IPS DF 4.7 (cell line): ENCODE data around the gene OR2T27.
"Not testable (repeated sequence)": the region's sequence is repeated elsewhere in the genome, so short reads cannot be mapped to it uniquely, and the experiment has no call there.

ENCODE experiments used
- DNase-seq: peaks from one replicate; pipeline ENCODE4 v3.0.0-alpha.2; 2013; ENCODE audit warnings: low spot score; ENCODE audit errors: extremely low read depth

The OR2T27 gene

GRCh38 chr1:248640906-248641305 lies 14.4 kb downstream of the OR2T27 start:
- not testable (repeated sequence) for DNase-seq

DNA sequence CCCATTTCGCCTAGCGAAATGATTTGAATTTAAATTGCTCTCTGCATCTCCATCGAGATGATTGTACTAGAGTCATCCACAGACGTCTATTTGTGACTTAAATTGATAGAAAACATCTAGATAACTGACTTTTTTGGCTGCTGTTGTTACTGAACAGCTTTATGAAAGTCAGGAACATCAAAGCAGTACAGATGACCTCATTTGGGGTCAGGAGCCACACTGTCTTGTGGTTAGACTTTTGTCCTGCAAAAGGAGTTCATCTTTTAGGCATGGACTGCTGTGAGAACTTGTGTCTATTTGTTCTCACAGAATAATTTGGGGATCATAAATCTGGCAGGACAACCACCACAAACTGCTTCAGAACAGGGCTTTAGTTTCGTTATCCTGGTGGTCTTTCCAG lies 15.7 kb downstream of the OR2T27 start:
- DNase-seq, result not testable (repeated sequence)

GRCh38 chr1:248636612-248637011 lies 18.7 kb downstream of the OR2T27 start:
- not testable (repeated sequence) for DNase-seq

DNA sequence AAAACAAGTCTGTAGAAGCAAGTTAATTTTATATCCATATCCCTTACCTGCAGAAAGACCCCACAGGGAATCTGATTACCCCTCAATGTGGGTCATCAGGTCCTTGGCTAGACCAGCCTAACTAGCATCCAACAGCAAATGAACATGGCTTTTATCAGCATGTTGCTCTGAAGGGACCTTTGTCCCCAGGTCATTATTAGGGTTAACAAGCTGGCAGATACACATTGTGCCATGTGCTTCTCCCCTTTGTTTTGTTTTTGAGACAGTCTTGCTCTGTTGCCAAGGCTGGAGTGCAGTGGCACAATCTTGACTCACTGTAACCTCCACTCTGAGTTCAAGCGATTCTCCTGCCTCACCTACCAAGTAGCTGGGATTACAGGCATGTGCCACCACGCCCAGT lies 20.3 kb downstream of the OR2T27 start, which contains the start of gene OR2T11:
OR2T11 (minus strand) TSS at position 101 of the 400 bp plus-strand sequence. CDS start 7,963 bp downstream, outside the sequence.
- not testable (repeated sequence) for DNase-seq

- DNase-seq, result no peak
Measured at GRCh38 chr1:248631354-248632008, 23.8 kb downstream of the OR2T27 start.

DNA sequence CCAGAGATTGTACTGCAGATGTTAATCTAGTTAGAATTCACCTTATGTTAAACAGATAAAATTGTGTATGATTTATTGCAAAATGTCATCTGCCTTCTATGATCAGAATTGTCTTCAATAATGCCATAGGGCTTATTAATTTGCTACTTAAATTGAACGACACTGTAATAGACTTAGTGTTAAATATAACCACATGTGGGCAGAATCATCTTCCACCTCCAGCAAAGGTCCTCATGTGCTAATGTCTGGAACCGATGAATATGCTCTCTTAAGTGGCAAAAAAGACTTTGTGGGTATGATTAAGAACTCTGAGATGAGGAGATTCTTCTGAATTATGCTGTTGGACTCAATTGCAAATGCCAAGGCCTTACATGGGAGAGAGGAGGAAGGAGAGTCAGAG lies 24.8 kb downstream of the OR2T27 start:
- no peak for DNase-seq

GRCh38 chr1:248627971-248628844 lies 27.1 kb downstream of the OR2T27 start:
- DNase-seq, result no peak

DNA sequence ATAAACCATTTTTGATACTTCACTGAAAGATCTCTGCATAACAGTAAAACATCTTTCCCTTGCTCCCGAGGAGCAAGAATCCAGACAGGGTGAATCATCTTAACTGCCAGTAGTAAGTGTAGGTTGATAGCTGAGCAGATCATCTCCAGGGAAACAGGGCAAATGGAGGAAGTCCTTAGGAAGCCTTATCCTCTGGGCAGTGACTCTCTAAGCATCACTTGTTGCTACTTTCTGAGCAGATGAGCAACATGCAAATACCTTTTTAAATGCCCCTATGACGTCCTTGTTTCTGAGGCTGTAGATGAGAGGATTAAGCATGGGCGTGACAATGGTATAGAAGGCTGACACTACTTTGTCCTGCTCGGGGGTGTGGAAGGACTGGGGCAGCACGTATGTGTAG lies 29.4 kb downstream of the OR2T27 start:
- no peak for DNase-seq

- DNase-seq, result no peak
Measured at GRCh38 chr1:248625166-248625565, 30.2 kb downstream of the OR2T27 start.

GRCh38 chr1:248622570-248623001 lies 32.7 kb downstream of the OR2T27 start:
- DNase-seq, result no peak

- DNase-seq, result no peak
Measured at GRCh38 chr1:248621770-248622169, 33.6 kb downstream of the OR2T27 start.

DNA sequence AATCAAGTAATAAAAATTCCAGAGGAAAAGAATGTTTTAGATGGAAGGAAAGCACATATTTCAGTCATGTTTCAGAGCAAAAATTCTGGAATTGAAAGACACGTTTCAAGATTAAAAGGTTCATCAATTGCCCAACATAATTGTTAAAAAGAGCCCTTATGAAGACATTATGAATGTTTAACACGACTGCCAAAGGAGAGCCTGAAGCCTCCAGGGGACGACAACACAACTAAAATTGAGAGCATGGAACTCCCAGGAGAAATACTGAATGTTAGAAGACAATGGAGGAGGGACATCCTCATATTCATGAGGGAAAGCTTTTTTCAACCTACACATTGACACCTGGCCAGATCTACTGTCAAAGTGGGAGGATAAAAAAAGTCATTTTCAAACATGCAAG lies 36.5 kb downstream of the OR2T27 start:
- no peak for DNase-seq

GRCh38 chr1:248618119-248618518 lies 37.2 kb downstream of the OR2T27 start:
- no peak for DNase-seq

GRCh38 chr1:248613742-248614141 lies 41.6 kb downstream of the OR2T27 start:
- no peak for DNase-seq

DNA sequence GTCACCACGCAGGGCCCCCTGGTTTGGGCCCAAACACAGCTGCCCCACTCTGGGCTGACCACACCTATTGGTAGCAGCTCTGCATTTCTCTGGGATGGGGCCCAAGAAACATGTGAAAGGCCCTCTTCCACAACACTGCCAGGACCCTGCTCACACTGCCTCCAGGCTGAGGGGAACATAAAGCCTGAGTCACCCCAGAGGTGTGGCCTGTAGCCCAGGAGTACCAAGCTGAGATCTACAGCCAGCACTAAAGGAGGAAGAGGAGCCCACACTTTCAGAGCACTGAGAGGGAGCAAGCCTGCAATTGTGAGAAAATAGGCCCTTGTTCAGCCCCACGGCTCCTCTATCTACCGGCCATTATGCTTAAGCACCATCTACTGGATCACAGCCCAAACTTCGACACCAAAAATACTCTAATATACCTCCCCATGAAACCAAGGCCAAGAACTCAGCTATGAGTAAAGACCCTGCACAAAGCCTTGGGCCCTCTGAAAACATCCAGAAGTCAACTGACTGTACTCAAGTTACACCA lies 43.4 kb downstream of the OR2T27 start:
- no peak for DNase-seq

GRCh38 chr1:248610301-248610700 lies 45.0 kb downstream of the OR2T27 start:
- DNase-seq, result no peak
